Measurements from ENCODE around the gene SIGLEC6.

The SIGLEC6 gene

GRCh38 chr19:51548213-51548651 is 16.8 kb upstream of the SIGLEC6 start:
- DNase-seq: no peak

GRCh38 chr19:51547397-51548212 is 16.1 kb upstream of the SIGLEC6 start:
- DNase-seq: no peak

DNA sequence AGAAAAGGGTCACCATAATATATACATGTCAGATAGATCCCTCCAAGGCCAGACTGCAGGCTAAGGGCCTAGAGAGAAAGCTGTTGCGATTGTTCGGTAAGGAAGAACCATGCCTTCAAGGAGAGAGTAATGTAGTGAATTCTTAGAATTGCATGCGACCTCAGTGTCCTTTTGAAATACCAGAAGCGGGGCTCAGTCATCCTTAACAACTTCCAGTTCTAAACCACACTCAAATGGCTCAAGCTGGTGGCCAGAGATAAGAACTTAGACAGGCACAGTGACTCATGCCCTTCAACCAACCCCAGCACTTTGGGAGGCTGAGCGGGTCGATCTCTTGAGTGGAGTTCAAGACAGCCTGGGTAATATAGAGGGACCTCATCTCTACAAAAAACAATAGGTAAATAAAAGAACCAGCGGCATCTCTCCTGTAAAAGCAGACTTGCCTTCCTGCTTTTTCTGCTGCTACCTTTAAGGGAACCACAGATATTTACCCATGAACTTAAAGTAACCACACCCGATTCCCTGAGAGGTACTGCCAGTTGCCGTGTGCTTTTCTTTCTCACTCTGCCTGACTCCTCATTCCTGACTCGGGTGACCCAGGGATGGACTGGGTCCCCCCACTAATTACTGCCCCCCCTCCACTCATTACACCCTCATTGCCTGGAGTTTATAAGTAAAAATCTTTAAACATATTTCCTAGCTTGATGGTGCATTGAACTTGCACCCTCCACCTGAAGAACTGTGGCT is 15.4 kb upstream of the SIGLEC6 start:
- DNase-seq: no peak

DNA sequence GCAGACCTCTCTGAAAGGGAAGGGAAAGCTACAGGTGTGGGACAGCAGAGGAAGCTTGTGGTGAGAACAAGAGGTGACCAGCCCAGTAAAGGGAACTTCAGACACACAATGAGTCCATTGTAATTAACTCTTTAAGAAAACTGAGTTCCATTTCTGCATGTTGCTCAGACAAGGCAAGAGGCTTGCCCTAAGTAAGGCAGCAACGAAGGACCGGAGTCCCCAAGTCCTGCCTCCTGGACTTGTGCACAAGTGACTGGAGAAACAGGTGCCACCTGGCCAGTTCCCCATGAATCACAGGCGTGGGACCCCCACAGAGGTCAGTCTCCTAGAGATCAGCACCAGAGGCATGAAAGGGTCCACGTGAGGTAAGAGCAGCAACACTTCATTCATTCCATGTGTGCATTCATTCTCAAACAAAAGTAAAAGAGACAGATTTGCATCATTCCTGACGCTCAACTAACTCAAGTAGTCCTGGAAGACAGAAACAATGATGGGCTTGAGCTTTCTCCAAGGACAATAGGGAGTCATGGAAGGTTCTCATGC is 14.7 kb upstream of the SIGLEC6 start:
- DNase-seq: no peak

- DNase-seq: no peak
These were observed 12.6 kb upstream of the SIGLEC6 start for GRCh38 chr19:51544038-51544437.

GRCh38 chr19:51542699-51543098 is 11.2 kb upstream of the SIGLEC6 start:
- DNase-seq: no peak

DNA sequence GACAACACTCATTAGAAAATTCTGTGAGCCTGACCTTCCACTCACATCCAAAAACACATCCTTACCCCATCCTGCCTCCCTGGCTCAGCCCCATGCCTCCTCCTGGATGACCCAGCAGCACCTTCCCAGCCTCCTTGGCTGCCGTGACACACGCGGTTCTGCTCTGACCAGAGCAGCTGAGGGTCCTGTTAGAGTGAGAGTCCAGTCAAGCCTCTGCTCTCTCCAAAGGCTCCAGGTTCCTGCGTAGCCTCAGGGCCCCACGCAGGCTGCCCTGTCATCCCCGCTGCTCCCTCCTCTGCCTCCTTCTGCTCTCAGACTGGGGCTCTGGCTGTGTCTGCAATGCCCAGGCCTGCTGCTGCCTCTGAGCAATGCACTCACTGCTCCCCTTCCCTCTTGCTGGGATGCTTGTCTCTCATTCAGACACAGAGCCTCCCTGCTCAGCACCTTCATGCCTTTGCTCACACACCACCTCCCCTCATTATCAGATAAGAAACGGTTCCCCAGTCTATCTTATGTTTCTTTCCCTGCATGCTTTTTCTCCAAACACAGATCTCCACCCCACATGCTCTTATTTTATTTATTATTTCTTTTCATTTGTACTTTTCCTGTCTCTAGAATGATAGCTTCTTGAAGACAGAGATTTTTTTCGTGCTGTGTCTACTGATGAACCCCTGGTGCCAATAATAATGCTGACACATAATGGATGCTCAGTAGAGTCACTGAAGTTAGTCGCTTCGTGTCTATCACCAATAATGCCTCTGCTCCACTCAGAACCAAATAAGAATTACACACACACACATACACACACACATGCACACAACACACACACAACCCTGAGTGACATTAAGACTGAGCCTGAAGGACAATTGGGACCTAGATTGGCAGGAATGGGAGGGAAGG is 10.2 kb upstream of the SIGLEC6 start:
- no peak for DNase-seq

DNA sequence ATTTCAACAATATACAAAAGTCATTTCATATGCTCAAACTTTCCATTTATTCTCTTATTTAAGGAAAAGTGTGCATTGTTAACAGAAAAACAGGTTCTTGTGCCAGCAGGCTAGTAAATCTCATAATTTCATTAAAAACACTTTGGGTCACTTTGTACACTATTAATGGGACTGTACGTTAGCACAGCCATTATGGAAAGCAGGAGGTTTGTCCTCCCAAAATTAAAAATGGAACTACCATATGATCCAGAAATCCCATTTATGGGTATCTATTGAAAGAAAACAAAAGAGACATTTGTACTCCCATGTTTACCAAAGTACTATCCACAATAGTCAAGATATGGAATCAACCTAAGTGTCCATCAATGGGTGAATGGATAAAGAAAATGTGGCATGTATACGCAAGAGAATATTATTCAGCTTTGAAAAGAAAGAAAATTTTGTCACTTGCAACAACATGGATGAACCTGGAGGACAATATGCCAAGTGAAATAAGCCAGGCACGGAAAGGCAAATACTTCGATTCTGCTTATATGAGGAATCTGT is 8.4 kb upstream of the SIGLEC6 start:
- no peak for DNase-seq

- DNase-seq: no peak
These were observed 4.1 kb upstream of the SIGLEC6 start for GRCh38 chr19:51535535-51535934.

DNA sequence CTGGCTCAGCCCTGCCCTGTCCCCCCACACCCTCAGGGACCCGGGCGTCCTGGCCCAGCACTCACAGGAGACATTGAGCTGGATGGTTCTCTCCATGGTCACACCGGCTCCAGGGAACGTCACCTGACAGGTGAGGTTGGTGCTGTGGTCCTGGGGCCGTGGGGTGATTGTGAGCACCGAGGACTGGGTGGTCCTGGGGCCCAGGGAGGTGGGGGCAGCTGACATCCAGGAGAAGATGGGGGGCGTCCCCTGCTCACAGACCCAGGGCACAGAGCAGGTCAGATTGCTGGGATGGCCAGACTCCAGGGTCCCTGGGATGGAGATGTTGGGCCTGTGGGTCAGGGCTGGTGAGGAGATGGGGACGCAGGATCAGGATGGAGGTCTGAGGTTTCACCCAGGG is 854 bp downstream of the SIGLEC6 start:
- DNase-seq: no peak

- no peak for DNase-seq
These were observed 2.2 kb downstream of the SIGLEC6 start for GRCh38 chr19:51529301-51529700.

GRCh38 chr19:51525651-51526050 is 5.8 kb downstream of the SIGLEC6 start:
- DNase-seq: no peak

DNA sequence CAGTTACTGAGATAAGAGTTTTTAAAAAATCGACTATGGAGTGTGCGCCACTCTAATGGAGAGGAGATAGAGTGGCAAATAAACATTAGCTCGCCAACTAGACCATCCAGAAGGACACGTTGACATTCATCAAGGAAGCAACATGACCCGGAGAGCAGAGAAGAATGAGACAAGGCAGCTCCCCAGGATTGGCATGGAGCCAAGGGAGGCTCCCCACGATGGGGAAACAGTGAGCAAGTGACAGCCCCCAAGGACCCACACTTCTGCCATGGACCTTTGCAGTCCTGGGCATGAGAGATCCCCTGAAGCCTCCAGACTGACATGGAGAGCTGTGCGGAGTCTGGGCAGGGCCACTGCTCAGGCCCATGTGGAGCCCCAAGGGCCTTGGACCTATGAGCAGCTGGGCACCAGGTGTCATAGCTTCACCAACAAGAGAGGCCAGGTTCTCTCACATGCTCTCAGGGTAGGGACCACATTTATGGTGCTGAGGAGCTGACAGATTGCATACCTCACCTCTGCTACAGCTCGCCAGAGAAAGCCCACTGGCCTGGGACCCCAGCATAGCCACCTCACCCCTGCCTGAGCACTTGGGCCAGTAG is 6.7 kb downstream of the SIGLEC6 start:
- DNase-seq: no peak

DNA sequence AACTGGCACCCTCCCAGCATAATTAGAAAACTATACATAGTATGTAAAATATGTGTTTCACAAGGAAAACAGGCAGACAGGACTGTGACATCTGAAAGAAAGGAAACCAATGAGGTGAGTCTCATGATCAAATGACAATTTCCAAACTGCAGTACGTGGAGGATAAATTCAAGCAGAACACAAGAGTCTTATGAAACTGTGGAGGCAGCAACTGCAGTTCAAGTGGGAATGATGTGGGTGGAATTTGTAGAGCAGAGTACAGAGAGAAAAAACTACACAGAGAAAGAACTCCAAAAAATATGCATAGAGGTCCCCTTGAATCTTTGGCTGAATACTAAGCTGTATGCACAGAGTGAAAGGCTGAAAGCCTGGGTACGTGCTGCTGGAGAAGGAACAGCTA is 9.7 kb downstream of the SIGLEC6 start:
- no peak for DNase-seq

- DNase-seq: no peak
These were observed 10.1 kb downstream of the SIGLEC6 start for GRCh38 chr19:51521357-51521756.

DNA sequence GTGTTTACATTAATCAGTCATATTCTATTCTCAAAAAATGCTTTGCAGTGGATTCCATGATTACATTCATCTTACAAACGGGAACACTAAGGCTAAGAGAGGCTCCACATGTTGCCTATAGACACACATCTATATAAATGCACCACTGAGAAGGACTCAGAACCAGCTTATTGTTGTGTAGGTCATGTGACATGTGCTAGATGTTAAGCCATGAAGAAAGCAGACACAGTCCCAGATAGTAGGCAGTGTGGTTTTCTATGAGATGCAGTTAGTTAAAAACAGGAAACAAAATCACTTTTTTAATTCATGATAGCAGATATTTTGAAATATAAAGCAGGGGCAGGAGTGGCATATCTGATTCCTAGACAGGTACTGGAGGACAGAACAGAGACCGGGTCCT is 10.7 kb downstream of the SIGLEC6 start:
- DNase-seq: no peak

GRCh38 chr19:51514866-51515481 is 16.5 kb downstream of the SIGLEC6 start:
- DNase-seq: no peak

- no peak for DNase-seq
These were observed 17.5 kb downstream of the SIGLEC6 start for GRCh38 chr19:51513968-51514367.

DNA sequence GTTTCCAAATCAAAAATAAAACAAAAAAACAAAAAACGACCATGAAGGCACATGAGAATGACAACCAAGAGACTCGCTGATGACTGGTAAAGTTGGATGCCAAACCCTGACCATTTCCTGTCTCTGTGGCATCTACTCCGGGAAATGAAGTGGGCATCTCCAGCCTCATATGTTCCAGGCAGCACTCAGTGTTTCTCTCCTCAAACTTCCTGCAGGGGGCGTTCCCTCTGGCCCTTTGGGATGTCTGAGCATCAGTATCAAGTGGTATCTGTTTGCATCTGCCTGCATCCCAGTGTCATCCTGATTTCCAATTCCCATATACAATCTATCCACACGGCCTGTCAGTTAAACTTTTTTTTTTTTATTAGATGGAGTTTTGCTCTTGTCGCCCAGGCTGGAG is 20.1 kb downstream of the SIGLEC6 start:
- DNase-seq: no peak

- no peak for DNase-seq
These were observed 21.4 kb downstream of the SIGLEC6 start for GRCh38 chr19:51509823-51510660.

Measured in activated effector memory CD4-positive, alpha-beta T cell treated with Interleukin-2 at 50 U/mL for 16 hours (primary cell).